Fibroblast of skin of right biceps (primary cell): Measurements from ENCODE around the gene LMAN1L.

Source experiments
- DNase-seq: peaks from one replicate; pipeline ENCODE4 v3.0.0-alpha.2; 2013

LMAN1L gene

GRCh38 chr15:74794248-74794969, 18.2 kb upstream of the LMAN1L start:
- DNase-seq: no peak

GRCh38 chr15:74794970-74795349, 17.7 kb upstream of the LMAN1L start:
- no peak for DNase-seq

GRCh38 chr15:74795966-74796625, 16.5 kb upstream of the LMAN1L start:
- DNase-seq: no peak

GRCh38 chr15:74798388-74799254, 14.0 kb upstream of the LMAN1L start:
- no peak for DNase-seq

- no peak for DNase-seq
Measured at GRCh38 chr15:74799255-74799855, 13.3 kb upstream of the LMAN1L start.

- peak; percentile 50 for DNase-seq
Measured at GRCh38 chr15:74799856-74800558, 12.6 kb upstream of the LMAN1L start.

GRCh38 chr15:74800559-74801094, 12.0 kb upstream of the LMAN1L start:
- no peak for DNase-seq

GRCh38 chr15:74801311-74801997, 11.2 kb upstream of the LMAN1L start:
- DNase-seq: no peak

GRCh38 chr15:74802290-74802689, 10.3 kb upstream of the LMAN1L start:
- DNase-seq: no peak

GRCh38 chr15:74802862-74803447, 9.7 kb upstream of the LMAN1L start:
- no peak for DNase-seq

GRCh38 chr15:74804935-74805334, 7.7 kb upstream of the LMAN1L start:
- no peak for DNase-seq

- no peak for DNase-seq
Measured at GRCh38 chr15:74807282-74807681, 5.4 kb upstream of the LMAN1L start.

GRCh38 chr15:74808078-74808839, 4.4 kb upstream of the LMAN1L start:
- DNase-seq: no peak

- DNase-seq: no peak
Measured at GRCh38 chr15:74808840-74809229, 3.8 kb upstream of the LMAN1L start.

- DNase-seq: no peak
Measured at GRCh38 chr15:74809242-74809641, 3.4 kb upstream of the LMAN1L start.

GRCh38 chr15:74809956-74810355, 2.7 kb upstream of the LMAN1L start:
- DNase-seq: peak; percentile 47

- no peak for DNase-seq
Measured at GRCh38 chr15:74815121-74815934, 2.7 kb downstream of the LMAN1L start.

GRCh38 chr15:74815961-74816360, 3.3 kb downstream of the LMAN1L start:
- DNase-seq: no peak

GRCh38 chr15:74816624-74817369, 4.2 kb downstream of the LMAN1L start:
- no peak for DNase-seq
